ENCODE data around the gene RAB37.

The RAB37 gene

DNA sequence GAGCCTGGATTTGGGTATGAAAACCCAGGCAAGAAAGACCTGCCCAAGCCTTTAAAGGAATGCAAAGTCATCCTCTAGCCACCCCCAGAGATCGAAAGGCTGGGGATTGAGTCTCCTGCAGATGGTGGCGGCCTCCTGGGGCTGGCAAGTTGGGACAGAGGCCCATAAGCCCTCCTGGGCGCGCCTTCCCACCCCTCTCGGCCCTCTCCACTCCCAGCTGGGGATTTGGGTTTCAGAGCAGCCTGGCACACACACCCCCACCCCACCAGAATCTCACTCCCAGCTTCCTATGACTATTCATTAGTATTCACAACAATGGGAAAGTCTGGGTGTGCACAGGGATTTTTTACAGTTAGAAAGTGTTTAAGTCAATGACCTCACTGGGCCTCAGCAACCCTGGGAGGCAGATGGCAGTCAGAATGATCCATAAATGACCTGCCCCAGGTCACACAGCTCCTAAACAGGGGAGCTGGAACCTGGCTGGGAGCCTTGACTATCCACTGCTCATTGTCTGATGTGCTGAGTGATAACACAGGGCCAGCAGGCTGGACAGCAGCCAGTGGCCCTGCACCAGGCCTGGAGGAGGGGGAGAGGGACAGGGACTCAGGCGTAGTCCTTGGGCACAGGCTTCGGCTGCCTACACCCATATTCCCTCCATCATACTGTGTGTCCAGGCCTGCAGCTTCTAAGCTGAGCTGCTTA lies 23.5 kb downstream of the RAB37 start:
- H3K4me3 ChIP-seq (ENCODE audit: low read depth, low read length) = no peak overlapping the region
- TF ChIP-seq, protein P1, sequence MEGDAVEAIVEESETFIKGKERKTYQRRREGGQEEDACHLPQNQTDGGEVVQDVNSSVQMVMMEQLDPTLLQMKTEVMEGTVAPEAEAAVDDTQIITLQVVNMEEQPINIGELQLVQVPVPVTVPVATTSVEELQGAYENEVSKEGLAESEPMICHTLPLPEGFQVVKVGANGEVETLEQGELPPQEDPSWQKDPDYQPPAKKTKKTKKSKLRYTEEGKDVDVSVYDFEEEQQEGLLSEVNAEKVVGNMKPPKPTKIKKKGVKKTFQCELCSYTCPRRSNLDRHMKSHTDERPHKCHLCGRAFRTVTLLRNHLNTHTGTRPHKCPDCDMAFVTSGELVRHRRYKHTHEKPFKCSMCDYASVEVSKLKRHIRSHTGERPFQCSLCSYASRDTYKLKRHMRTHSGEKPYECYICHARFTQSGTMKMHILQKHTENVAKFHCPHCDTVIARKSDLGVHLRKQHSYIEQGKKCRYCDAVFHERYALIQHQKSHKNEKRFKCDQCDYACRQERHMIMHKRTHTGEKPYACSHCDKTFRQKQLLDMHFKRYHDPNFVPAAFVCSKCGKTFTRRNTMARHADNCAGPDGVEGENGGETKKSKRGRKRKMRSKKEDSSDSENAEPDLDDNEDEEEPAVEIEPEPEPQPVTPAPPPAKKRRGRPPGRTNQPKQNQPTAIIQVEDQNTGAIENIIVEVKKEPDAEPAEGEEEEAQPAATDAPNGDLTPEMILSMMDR (IDR thresholded peaks at IDR 0.05; ENCODE audit: borderline replicate concordance, insufficient read depth, low read depth, low read length) = no peak

DNA sequence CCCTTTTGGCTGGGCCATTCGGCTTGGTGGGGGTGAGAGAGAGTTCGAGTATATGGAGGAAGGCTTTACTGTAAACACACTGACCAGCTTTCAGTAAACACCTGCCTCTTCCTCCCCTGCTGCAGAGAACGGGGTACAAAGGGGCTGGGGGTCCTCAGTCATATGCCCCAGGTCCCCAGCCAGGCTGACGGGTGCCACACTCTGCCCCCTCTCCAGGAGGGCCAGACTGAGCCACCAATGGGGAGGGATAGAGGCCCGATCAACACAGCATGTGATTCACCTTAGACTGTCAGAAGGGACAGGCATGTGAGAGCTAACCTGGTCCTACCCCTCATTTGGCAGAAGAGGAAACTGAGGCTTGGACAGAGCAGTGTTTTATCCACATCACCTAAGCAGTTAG lies 24.4 kb downstream of the RAB37 start:
- TF ChIP-seq, protein P1 (IDR thresholded peaks at IDR 0.05; ENCODE audit: borderline replicate concordance, insufficient read depth, low read depth, low read length) = no peak
- H3K4me3 ChIP-seq (ENCODE audit: low read depth, low read length) = no peak overlapping the region

DNA sequence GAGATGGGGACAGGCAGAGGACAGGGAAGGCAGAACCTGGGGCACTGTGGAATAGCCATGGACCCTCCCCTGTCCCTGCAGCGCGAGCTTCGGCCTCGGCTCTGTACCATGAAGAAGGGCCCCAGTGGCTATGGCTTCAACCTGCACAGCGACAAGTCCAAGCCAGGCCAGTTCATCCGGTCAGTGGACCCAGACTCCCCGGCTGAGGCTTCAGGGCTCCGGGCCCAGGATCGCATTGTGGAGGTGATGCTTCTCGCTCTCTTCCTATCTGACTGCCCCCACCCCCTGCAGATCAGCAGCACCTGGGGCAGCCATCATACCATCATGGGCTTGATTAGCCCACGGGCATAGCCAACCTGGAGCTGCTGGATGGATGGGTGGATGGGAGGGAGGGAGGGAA lies 24.9 kb downstream of the RAB37 start:
- H3K4me3 ChIP-seq (ENCODE audit: low read depth, low read length) = no peak overlapping the region
- TF ChIP-seq, protein P1 (IDR thresholded peaks at IDR 0.05; ENCODE audit: borderline replicate concordance, insufficient read depth, low read depth, low read length) = no peak

DNA sequence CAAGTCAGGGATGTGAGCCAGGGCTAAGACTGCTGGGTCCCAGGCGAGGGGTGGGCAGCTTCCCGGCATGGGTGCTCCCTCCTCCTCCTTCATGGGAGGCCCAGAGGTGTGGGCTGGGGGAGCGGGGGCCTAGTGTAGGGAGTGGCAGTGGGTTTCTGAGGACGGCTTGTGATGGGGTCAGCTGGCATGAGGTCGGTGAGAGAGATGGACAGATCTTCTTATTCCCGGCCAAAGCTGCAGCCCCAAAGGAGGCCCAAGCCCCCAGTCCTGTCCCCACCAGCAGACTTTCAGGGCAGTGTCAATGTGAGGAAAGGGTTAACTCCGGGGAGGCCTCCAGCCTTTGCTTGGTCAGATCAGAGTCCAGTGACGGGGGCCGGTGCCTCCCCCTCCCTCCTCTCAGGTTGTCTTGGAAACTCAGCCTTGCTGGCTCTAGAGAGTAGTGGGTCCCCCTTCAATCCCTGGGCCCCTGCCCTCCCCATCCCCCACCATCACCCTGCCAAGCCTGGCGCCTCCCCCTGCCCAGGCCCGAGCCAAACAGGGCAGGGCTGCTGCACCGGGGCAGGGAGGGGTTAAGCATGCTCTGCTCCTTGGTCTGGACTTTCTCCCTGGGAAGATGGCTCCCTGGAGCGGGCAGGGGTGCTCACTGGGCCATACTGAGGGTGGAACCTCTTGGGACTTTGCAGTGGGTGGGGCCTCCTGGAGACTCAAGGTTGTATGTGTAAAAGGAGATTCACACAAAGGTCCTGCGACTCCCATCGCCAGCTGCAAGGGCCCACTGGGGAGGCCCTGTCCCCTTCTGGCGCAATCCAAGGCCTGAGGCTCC lies 26.7 kb downstream of the RAB37 start:
- no peak overlapping the region for H3K4me3 ChIP-seq (ENCODE audit: low read depth, low read length)
- TF ChIP-seq, protein P1 (IDR thresholded peaks at IDR 0.05; ENCODE audit: borderline replicate concordance, insufficient read depth, low read depth, low read length) = no peak

DNA sequence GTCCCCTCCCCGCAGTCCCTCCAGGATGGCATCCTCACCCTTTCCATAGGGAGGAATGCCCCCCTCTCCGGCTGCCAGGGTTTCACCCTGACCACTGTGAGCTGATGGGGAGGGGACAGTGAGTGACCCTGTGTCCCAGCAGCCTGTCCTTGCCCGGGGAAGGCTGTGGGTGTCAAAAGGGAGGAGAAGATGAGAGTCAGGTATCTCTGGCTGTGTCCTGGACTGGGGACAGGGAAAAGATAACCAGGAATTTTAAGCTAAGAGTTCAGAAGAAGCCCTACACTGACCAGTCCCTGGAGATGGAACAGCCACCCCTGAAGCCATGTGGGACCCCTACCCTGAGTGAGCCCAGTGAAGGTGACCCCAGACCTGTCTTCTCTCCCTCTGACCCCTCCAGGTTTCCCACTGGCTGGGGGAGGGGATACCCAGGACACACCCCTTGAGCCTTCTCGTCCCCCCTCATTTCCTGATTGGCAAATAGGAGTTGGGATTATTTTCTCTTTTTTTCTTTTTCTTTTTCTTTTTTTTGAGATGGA lies 27.8 kb downstream of the RAB37 start:
- no peak overlapping the region for H3K4me3 ChIP-seq (ENCODE audit: low read depth, low read length)
- TF ChIP-seq, protein P1 (IDR thresholded peaks at IDR 0.05; ENCODE audit: borderline replicate concordance, insufficient read depth, low read depth, low read length) = no peak

DNA sequence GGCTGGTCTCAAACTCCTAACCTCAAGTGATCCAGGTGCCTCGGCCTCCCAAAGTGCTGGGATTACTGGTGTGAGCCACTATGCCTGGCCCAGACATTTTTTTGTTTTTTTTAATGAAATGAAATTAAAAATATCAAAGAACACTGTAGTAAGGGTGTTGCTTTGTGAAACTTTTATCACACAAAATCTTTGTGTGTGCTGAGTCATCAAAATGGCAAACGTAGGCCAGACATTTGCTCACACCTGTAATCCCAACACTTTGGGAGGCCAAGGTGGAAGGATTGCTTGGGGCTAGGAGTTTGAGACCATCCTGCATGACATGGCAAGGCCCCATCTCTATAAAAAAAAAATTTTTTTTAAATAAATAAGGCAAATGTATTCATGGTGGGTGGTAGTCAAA lies 29.4 kb downstream of the RAB37 start:
- TF ChIP-seq, protein P1 (IDR thresholded peaks at IDR 0.05; ENCODE audit: borderline replicate concordance, insufficient read depth, low read depth, low read length) = no peak
- no peak overlapping the region for H3K4me3 ChIP-seq (ENCODE audit: low read depth, low read length)
